ENCODE measurements around the gene ARHGAP4.

The ARHGAP4 gene

GRCh38 chrX:153969125-153969903, 43.2 kb upstream of the ARHGAP4 start:
- Histone ChIP-seq H3K27ac (peak overlapping the region; percentile 64), H3K4me3 (ENCODE audit: low read depth, low read length) (peak overlapping the region; percentile 92), H3K36me3 (peaks cover 63% of the 10 kb centered on the region), H3K9me3 (ENCODE audit: severe bottlenecking) (peaks cover 4% of the 10 kb centered on the region), H3K27me3 (ENCODE audit: insufficient read depth, low read depth, severe bottlenecking) (peaks cover 16% of the 10 kb centered on the region)
- peak; percentile 49 for DNase-seq
- TF ChIP-seq, protein P1, sequence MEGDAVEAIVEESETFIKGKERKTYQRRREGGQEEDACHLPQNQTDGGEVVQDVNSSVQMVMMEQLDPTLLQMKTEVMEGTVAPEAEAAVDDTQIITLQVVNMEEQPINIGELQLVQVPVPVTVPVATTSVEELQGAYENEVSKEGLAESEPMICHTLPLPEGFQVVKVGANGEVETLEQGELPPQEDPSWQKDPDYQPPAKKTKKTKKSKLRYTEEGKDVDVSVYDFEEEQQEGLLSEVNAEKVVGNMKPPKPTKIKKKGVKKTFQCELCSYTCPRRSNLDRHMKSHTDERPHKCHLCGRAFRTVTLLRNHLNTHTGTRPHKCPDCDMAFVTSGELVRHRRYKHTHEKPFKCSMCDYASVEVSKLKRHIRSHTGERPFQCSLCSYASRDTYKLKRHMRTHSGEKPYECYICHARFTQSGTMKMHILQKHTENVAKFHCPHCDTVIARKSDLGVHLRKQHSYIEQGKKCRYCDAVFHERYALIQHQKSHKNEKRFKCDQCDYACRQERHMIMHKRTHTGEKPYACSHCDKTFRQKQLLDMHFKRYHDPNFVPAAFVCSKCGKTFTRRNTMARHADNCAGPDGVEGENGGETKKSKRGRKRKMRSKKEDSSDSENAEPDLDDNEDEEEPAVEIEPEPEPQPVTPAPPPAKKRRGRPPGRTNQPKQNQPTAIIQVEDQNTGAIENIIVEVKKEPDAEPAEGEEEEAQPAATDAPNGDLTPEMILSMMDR (IDR thresholded peaks at IDR 0.05; ENCODE audit: low read depth, low read length) = 0 out of 2 replicates have a peak, but pooled peaks have one; percentile 5

DNA sequence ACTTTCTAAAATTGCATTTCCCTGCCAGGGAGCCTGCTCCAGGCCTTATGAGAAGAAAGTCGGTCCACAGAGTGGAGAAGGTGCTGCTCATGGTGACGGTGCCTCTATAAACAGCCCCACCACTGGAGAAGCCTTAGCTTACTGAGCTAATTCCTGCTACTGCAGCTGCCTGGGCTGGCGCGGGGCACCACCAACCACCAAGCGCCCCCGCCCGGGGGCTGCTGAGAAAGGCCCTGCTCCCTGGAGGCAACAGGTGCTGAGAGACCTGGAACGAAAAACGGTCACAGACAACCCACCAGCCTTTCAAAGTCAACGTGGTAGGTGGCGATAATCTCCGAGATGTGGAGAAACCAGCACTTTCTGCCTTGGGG, 42.7 kb upstream of the ARHGAP4 start:
- peak; percentile 79 for DNase-seq
- H3K9me3 ChIP-seq (ENCODE audit: severe bottlenecking) = peaks cover 4% of the 10 kb centered on the region
- H3K36me3 ChIP-seq = peaks cover 68% of the 10 kb centered on the region
- peak overlapping the region; percentile 92 for H3K4me3 ChIP-seq (ENCODE audit: low read depth, low read length)
- TF ChIP-seq, protein P1 (IDR thresholded peaks at IDR 0.05; ENCODE audit: low read depth, low read length) = peak; percentile 62
- H3K27me3 ChIP-seq (ENCODE audit: insufficient read depth, low read depth, severe bottlenecking) = peaks cover 16% of the 10 kb centered on the region
- peak overlapping the region; percentile 64 for H3K27ac ChIP-seq

GRCh38 chrX:153968255-153968654, 42.2 kb upstream of the ARHGAP4 start:
- Histone ChIP-seq H3K4me3 (ENCODE audit: low read depth, low read length) (peak overlapping the region; percentile 92; the same call in 1 of the 2 replicates), H3K27ac (peak overlapping the region; percentile 64)
- no peak for DNase-seq

DNA sequence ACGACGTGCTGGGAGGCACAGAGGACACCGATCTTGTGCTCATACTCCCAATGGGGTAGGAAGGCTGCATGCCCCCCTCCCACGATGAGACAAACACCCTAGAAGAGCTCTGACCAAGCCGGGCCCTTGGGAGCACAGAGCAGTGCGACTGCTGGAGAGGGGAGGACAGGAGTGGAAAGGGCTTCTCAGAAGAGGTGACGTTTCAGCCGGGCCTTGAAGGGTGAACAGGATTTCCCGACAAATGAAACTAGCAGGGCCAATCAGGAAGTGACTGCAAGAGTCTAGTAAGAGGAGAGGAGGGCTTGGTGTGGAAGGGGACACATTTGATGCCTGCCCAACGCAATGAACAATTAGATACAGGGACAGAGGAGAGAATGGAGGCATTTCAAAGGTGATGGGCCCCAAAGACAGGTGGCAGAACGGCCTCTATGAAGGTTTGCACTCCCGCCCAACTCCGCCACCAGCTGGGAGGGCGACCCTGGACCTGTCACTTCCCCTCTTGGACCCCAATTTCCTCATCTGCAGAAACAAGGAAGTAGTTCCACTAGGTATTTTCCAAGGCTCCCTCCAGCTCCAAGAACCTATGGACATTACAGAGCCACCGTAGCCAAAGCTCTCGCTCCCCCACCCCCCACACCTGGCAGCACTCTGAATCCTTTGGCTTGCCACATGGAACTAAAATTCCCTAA, 41.6 kb upstream of the ARHGAP4 start:
- Histone ChIP-seq H3K36me3 (peaks cover 79% of the 10 kb centered on the region), H3K4me3 (ENCODE audit: low read depth, low read length) (no peak overlapping the region), H3K9me3 (ENCODE audit: severe bottlenecking) (peaks cover 4% of the 10 kb centered on the region), H3K27ac (peak overlapping the region; percentile 64), H3K27me3 (ENCODE audit: insufficient read depth, low read depth, severe bottlenecking) (peaks cover 18% of the 10 kb centered on the region)
- DNase-seq = no peak
- TF ChIP-seq, protein P1 (IDR thresholded peaks at IDR 0.05; ENCODE audit: low read depth, low read length) = no peak

More at GRCh38 chrX:153968255-153968654, 42.2 kb upstream of the ARHGAP4 start:
- Histone ChIP-seq H3K27me3 (ENCODE audit: insufficient read depth, low read depth, severe bottlenecking) (peaks cover 16% of the 10 kb centered on the region), H3K9me3 (ENCODE audit: severe bottlenecking) (peaks cover 4% of the 10 kb centered on the region), H3K36me3 (peaks cover 73% of the 10 kb centered on the region)
- TF ChIP-seq, protein P1 (IDR thresholded peaks at IDR 0.05; ENCODE audit: low read depth, low read length) = no peak

DNA sequence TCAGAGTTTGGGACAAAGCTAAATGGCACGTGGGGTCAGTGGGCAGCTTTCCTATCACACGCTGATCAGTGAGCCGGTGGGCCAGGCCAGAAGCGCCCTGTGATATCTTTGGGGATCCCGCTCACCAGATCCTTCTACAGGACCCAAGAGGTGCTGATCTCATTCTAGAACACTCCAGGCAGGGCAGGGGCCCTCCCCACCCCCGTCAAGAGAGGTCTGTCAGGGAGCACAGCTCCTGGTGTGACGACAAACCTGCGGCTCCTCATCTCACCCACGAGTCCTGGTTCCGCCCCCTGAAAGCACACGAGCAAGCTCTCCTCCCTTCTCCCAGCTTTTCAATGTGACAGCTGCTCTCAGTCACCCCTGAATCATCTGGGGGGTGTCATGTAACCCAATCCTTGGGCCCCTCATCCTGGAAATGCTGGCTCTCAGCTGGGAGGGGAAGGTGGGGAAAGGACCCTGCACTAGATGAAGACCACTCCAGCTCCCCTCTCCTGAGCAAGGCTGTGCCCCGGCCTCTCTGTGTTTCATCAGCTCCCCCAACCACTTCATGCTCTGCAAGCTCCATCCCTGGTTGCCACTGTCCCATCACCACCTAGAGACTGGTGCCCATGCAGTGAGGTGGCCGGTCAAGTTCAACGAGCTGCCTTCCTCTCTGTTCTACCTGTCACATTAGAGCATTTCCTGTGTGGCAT, 40.9 kb upstream of the ARHGAP4 start:
- Histone ChIP-seq H3K36me3 (peaks cover 86% of the 10 kb centered on the region), H3K9me3 (ENCODE audit: severe bottlenecking) (peaks cover 4% of the 10 kb centered on the region), H3K27me3 (ENCODE audit: insufficient read depth, low read depth, severe bottlenecking) (peaks cover 20% of the 10 kb centered on the region), H3K4me3 (ENCODE audit: low read depth, low read length) (no peak overlapping the region), H3K27ac (no peak overlapping the region)
- TF ChIP-seq, protein P1 (IDR thresholded peaks at IDR 0.05; ENCODE audit: low read depth, low read length) = no peak
- DNase-seq = no peak
